ENCODE results near the gene VASN.
A peak's percentile ranks its signal among the peaks of the same experiment; 100 is the strongest.
"Not testable (repeated sequence)": the region's sequence is repeated elsewhere in the genome, so short reads cannot be mapped to it uniquely, and the experiment has no call there.

Gene VASN

DNA sequence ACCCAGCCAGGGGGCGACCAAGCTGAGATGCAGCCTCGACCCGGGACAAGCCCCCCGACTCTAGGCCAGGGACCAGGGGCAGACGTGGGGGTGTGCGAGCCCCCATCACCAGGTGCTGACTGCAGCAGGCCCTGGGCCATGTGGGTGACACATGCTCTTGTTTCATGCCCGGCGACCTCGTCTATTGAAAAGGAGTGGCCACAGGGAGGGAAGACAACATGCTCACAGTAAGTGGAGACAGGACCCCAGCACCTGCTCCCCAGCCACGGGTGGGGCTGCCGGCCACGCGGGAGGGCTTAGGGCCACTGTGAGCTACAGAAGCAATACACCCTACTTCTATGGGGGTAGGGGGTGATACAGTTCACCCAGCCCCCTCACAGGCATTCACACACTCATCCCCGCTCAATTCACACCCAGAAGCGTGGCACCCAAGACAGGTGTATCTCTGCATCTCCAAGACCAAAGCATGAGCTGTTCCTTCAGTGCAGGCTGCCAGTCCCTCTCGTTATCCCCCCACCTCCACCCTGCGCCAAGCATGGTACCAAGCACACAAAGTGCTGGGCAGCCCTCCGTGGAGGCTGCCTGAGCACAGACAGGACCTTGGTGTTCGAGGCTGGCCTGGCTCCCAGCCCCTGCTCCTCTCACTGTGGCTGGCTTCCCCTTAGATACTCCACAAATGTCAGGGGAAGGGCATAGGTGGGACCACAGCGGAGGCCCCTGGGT is 13.6 kb downstream of the VASN start:
- no peak for DNase-seq (ENCODE audit: low spot score)

DNA sequence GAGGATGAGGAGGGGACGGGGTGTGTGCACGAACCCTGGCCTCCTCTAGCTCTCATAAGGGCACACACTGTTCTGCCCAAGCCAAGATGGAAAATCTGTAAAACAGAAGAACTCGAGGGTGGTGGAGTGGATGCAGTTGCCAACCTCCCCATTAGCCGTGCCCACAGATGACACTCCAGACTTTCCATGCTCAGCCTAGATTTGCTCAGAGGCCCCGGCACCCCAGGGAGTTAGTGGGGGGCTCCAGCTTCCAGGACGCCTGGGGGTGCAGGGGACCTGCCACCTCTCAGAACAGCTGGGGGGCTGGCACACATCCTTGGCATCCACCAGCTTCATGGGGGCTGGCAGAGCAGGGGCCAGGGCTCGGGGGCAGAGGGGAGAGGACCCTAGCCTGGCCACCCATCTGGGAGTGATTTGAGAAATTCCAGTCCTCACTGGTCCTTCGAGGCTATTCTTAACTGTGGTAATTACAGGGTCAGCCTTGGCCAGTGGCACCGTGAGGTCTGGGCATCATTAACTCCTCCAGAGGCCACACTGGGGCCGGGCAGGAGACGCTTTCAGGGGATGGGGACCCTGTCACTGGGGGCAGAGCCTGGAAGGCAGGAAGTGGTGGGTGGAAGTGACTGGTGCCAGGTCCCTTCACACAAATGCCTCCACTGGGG is 14.3 kb downstream of the VASN start:
- DNase-seq (ENCODE audit: low spot score): no peak

- no peak for DNase-seq (ENCODE audit: low spot score)
These were observed 14.8 kb downstream of the VASN start for GRCh38 chr16:4386451-4386805.

DNA sequence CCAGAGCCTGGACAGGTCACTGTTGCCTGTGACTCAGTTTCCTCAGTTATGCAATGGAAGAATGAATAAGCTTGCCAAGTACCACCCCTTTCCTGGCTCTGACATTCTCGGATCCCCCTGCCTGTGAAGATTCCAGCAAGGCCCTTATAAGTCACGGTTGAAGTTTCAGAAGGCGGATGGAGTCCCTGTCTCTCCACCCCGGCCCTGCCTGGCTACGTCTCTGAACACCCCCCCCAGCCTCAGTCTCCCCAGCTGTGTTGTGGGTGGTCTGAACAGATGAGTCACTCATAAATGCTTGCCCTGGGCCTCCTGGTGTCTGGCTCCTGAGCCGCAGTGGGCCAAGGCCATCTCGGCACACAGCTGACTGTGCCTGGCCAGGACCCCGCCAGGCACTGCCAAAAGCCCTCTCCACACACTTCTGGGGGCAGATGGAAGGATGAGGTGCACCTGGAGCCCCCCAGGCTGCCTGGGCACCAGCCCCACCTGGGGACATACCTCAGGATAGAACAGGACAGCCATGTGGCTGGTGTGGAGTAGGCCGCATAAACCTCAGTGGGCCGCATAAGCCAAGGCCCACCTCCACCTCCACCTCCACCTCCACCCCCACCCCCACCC is 15.4 kb downstream of the VASN start:
- DNase-seq (ENCODE audit: low spot score): no peak

DNA sequence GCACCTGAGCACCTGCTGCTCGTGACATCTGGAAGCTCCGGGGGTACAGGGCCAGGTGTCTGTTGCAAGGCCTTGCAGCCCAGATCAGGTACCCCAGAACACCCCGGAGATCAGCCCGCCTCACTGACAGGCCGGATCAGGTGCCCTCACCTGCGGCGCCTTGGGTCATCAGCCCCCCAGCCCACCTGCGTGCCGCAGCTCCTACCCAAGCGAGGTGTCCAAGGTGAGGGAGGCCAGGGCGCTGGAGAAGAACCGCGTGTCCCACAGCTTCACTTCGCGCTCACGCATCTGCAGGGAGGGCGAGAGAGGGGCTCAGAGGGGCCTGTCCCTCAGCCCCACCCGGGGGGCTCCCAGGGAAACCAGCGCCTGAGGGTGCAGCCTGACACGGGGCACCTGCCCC is 16.1 kb downstream of the VASN start:
- no peak for DNase-seq (ENCODE audit: low spot score)

GRCh38 chr16:4388271-4389021 is 16.8 kb downstream of the VASN start:
- DNase-seq (ENCODE audit: low spot score): no peak

GRCh38 chr16:4389051-4389955 is 17.7 kb downstream of the VASN start:
- no peak for DNase-seq (ENCODE audit: low spot score)

DNA sequence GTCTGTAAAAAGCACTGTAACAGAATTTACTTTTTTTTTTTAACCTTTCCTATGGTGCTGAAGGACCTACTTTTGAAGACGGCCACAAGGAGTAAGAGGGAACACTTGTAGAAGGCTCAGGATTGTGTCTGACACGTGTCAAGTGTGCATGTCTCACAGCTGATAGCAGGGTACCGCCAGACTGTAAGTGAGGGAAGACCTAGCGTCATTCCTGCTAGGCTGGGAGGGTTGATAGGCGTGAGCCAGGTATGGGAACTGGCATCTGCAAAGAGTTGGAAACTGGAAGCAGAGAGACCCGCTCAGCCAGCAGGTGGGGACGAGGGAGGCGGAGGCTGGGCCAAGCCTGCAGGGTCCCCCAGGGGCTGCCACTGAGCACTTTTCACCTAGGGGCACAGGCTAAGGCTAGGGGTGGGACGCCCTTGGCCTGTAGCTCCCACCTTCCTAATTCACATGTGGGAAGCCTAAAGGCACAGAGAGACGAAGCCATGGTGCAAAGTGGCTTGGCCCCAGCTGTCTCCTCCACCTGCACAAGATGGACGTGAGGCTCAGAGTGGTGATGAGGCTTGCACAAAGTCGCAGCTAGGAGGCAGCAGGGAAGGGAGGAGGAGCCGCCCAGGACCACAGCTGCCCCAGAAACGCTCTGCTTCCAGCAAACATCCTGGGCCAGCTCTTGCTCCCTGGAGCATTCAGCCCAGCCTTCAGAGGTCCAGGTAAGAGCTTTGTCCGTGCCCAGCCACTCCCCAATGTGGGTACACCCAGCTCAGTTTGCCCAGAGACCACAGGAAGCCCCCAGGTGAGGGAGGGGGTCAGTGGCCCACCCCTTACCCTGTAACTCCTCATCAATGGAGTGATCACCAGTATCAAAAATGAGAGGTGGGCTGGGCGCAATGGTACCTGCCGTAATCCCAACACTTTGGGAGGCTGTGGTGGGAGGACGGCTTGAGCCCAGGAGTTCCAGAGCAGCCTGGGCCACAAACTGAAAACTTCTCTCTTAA is 18.9 kb downstream of the VASN start:
- no peak for DNase-seq (ENCODE audit: low spot score)

- no peak for DNase-seq (ENCODE audit: low spot score)
These were observed 20.2 kb downstream of the VASN start for GRCh38 chr16:4391631-4392381.

GRCh38 chr16:4392382-4393239 is 21.0 kb downstream of the VASN start:
- DNase-seq (ENCODE audit: low spot score): peak; percentile 90

DNA sequence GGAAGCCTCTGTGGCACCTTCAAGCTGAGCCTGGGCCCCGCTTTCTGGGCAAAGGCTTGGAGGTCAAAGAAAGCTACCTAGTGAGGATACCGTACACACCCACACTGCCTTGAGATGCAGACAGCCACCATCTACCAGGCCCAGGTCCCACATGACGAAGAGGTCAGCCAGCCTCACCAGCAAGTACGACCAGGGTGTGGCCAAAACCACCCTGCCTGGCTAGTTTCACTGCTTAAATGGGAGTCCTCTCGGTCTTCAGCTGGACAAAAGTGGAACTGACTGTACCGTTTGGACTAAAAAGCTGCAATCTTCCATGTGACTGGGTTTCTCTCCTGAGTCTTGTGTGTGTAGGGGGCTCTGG is 21.6 kb downstream of the VASN start:
- peak; percentile 89 for DNase-seq (ENCODE audit: low spot score)

DNA sequence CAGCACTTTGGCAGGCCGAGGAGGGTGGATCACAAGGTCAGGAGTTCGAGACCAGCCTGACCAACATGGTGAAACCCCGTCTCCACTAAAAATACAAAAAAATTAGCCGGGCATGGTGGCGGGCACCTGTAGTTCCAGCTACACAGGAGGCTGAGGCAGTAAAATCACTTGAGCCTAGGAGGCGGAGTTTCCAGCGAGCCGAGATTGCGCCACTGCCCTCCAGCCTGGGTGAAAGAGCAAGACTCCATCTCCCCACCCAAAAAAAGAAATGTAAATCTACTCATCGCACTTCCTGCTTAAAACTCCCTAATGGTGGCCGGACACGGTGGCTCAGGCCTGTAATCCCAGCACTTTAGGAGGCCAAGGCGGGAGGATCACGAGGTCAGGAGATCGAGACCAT is 22.2 kb downstream of the VASN start:
- not testable (repeated sequence) for DNase-seq (ENCODE audit: low spot score)

GRCh38 chr16:4395055-4395726 is 23.5 kb downstream of the VASN start:
- no peak for DNase-seq (ENCODE audit: low spot score)

- no peak for DNase-seq (ENCODE audit: low spot score)
These were observed 27.5 kb downstream of the VASN start for GRCh38 chr16:4399001-4399730.

- no peak for DNase-seq (ENCODE audit: low spot score)
These were observed 29.4 kb downstream of the VASN start for GRCh38 chr16:4401094-4401501.

DNA sequence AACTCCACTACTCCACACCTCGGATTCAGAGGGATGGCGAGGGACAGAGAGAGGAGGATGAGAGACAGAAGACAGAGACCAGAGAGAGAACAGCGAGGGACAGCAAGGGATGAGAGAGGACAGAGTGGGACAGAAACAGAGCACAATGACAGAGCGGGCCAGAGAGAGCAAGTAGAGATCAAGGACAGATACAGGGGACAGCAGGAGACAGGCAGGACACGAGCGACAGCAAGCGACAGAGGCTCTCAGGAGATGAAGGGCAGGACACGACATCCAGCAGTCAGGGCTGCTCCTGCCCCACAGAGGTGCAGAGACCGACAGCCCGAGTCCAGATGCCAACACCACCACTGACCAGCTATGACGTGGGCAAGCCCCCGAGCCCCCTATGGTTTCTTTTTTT is 29.9 kb downstream of the VASN start:
- DNase-seq (ENCODE audit: low spot score): no peak

DNA sequence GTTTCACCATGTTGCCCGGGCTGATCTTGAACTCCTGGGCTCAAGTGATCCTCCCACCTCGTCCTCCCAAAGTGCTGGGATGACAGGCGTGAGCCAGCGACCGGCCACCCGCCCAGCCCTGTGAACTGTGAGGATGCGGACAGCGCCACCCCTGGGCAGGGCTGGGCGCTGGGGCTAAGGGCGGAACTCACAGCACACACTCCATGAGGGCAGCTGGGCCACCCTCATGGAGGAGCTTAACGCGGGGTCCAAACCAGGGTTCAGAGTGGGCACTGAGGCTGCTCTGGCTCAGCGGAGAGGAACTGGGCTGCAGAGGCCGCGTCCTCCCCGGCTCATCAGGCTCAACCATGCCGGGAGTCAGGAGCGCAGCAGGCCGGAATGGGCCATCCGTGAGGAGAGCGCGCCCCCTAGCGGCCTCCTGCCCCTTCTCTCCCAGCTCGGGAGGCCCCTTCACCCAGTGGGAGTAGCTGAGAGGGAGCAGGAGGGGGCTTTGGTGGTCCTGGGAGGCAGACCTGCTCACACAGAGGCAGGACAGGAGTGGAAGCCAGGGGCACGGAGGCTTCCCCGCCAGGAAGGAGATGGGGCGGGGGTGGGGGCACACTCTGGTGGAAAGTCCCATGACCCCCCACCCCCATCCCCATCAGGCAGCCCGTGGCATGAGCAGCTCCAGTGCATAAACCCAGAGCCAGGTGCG is 30.9 kb downstream of the VASN start:
- DNase-seq (ENCODE audit: low spot score): peak; percentile 57
